Activated CD8-positive, alpha-beta memory T cell treated with anti-CD3 and anti-CD28 coated beads for 4 hours (primary cell): ENCODE data around the gene LPCAT1.
"Not testable (repeated sequence)": the region's sequence is repeated elsewhere in the genome, so short reads cannot be mapped to it uniquely, and the experiment has no call there.

Experiments used
- DNase-seq, 2 donors: peaks; one replicate each; pipeline ENCODE4 v3.0.0-alpha.2; 2020; ENCODE audit warnings: low read depth in 2 of 2

The LPCAT1 gene

DNA sequence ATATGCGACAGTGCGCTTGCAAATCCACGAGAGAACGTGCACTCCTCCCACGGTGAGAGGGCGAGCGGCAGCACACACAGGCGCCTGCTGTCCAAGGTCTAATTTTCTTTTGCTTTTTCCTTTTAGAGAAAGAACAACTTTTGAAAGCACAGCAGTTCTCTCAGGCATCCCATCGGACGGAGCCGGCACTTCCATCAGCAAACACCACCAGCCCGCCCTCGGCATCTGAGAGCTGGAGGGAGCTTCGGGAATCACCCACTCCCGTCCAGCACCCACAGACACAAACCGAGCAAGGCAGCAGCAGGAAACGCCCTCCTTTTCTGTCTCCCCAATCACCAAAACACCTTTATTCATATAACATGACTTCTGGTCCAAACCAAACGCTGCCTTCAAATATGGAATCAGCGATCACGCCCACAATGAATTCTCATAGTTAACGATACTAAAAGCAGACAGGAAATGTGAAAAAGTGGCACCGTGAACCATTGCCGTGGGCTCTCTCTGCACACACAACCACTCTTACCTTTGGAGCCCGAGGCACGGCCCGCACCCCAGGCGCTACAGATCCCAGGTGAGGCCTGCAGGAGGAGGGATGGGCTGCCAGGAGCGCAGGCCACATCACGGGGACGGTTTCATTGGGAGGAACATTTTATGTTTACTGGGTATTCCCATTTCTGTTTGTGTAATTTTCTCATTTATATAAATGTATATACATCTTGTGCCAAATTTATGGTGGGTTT, 14.2 kb downstream of the LPCAT1 start:
- DNase-seq = no peak

DNA sequence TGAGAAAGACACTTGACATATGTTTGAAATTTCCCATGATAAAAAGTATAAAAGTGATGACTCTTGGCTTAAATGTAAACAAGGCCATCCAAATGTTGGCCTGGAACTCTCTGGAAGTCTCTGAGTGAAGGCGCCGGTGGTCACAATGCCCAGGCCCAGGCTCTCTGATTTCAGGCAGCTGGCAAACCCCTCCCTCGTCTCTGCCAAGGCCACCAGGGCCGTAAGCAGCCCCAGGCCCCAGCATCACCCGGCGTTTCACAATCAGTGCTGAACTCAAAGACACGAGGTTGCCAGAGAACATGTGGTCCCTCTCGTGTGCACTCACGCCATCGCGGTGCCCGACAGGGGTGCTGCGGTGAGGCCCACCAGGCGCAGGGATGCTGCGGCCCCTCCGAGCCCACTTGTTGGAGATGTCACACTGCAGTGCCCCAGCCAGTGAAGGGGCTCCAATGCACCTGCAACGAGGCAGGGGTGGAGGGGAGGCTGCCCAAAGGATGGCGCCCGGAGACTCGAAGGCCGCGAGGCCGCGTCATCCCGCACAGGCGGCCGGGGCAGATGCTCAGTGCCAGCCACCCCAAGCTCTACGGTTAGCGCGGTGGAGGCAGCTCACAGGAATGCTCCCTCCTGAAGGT, 15.0 kb downstream of the LPCAT1 start:
- DNase-seq = no peak

DNA sequence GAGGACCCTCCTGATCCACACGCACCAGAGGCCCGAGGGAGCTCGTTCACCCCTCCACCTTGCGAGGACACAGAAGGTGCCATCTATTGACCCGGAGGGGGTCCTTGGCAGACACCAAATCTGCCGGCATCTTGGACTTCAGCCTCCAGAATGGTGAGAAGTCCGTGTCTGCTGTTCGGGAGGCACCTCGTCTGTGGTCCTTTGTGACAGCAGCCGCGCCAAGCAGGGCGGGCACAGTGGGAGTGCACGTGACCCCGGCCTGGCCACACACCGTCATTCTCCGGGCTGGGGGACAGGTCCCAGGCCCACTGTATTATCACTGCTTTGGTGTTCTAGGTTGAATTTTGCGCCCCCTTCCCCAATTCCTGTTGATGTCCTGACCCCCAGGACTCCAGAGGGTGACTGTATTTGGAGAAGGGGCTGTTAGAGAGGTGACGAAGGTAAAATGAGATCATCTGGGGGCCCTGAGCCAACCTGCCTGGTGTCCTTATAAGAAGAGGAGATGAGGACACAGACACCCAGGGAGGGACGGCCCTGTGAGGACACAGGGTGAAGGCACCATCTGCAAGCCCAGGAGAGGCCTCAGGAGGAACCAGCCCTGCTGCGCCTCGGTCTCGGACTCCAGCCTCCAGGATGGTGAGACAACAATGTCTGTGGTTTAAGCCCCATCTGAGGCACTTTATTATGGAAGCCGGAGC, 15.7 kb downstream of the LPCAT1 start:
- no peak for DNase-seq

DNA sequence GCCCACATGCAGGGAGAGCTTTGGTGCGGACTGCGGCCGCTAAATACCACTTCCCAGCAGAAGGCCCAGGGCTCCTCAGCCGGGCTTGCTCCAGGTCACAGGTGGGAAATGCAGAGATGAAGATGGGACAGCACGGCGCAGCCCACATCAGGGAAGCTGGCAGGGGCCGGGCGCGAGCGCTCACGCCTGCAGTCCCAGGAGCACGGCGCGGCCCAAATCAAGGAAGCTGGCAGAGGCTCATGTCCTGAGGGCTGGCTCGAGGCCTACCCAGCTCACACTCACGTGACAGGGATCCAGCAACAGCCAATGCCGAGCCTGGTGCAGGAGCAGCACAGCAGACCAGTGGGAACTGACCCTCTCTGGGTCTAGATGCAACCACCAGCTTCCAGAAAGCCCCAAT, 16.3 kb downstream of the LPCAT1 start:
- no peak for DNase-seq

DNA sequence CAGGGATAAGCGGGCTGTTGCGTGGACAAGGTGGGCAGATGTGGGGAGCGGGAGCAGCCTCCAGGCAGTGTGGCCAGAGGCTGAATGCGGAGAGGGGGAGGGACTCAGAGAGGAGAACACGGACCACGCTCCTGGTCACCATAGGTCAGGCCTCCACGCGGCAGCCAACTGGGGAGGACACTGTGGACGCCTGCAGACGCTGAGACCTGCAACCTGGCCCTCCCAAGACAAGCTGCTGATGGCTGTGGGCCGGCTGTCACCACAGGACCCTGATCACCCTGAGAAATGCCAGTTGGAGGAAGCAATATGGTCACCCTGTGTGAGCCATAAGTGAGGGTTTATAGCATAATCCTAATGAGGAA, 16.8 kb downstream of the LPCAT1 start:
- no peak for DNase-seq

DNA sequence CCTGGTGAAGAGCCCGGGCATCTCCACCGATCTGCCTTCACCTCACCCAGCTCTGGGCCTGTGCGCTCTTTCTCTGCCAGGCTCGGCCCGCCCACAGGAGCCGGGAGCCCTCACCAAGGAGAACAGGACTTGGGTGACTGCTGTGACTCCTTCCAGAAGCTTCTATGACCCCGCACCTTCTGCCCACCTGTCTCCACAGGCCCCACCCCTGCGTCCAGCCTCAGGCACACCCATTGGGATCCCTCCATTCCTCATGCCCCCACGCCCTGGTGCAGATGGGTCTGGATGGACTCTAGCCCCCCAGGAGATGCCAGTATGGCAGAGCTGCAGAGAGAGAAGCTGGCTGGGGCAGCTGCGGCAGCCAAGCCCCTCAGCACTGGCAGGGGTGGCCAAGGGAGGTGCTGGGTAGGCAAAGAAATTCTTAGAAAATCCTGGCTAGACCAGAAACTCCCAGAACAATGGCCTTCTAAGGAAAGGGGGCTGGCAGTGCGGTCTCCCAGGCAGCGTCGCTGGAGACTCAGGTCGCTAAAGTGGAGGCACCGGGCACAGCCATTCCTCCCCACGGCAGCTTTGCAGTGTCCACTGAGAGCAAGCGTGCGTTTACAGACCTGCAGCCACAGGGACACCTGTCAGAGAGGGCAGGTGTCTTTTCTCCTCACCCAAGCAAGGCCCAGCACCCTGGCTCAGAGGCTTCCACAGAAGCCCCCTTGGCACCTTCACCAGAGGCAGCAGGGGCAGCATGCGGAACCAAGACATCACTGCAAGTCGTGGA, 17.3 kb downstream of the LPCAT1 start:
- no peak for DNase-seq

DNA sequence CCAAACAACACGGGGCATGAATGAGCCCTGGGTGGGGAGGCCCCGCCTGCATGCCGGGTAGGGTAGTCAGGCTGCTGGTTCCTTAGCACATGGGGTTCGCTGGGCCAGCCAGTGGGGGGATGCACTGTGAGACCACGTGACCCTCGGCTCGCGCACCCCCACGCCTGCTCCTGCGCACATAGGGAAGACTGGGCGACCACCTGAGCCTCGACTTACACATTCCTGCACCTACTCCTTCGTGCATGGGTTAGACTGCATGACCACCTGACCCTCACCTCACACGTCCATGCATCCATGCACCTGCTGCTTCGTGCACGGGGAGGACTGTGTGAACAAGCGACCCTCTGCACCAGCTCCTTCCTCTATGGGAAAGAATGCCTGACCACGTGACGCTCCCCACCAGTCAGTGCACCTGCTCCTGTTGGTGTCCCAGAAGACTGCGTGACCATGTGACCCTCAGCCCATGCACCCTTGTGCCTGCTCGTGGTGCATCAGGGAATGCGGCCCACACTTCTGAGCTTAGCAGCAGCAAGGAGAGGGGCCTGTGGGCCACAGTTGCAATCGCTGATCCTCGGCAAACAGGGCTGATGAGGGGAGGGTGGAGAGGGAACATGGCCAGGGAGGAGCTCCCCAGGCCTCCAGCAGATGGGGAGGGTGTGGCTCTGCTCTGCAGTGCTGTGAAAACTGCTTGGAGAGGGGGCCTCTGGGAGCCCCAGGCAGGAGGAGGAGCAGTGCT, 18.1 kb downstream of the LPCAT1 start:
- no peak for DNase-seq

DNA sequence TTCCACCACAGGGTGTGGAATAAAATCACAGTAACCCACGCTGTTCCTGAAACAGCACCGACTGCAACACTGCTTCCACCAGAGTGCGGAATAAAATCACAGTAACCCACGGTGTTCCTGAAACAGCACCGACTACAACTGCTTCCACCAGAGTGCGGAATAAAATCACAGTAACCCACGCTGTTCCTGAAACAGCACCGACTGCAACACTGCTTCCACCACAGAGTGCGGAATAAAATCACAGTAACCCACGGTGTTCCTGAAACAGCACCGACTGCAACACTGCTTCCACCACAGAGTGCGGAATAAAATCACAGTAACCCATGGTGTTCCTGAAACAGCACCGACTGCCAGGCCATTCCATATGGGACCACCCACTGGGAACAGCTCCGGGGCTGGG, 18.7 kb downstream of the LPCAT1 start:
- DNase-seq = not testable (repeated sequence)

DNA sequence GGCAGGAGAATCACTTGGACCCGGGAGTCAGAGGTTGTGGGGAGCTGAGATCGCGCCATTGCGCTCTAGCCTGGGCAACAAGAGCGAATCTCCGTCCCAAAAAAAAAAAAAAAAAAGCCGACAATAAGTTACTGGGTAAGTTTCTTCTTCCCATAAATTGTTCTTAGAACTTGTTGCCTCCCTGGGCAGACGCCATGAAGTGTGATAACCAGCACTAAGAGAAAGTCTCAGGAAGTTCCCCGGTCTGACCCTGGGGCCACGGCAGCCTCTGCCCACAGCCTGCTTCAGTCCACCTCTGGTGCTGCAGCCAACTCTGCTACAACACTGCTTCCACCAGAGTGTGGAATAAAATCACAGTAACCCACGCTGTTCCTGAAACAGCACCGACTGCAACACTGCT, 19.1 kb downstream of the LPCAT1 start:
- no peak for DNase-seq

DNA sequence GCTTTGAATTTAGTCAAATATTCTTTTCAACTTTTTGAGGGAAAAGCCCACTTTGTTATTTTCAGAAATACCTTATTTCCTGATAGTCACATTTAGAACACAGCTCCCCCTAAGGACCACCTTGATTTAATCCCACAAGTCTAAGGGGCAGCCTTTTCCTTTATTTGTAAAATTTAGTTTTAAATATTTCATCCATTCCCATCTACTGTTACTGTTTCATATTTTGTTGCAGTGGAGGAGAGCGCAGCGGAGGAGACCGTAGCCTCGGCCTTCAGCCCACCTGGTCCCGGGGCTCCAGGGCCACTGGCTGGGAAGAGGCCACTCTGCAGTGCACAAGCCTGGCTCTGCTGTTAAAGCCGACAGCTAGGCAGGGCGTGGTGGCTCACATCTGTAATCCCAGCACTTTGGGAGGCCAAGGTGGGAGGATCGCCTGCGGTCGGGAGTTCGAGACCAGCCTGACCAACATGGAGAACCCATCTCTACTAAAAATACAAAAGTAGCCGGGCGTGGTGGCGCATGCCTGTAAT, 19.6 kb downstream of the LPCAT1 start:
- DNase-seq = no peak

DNA sequence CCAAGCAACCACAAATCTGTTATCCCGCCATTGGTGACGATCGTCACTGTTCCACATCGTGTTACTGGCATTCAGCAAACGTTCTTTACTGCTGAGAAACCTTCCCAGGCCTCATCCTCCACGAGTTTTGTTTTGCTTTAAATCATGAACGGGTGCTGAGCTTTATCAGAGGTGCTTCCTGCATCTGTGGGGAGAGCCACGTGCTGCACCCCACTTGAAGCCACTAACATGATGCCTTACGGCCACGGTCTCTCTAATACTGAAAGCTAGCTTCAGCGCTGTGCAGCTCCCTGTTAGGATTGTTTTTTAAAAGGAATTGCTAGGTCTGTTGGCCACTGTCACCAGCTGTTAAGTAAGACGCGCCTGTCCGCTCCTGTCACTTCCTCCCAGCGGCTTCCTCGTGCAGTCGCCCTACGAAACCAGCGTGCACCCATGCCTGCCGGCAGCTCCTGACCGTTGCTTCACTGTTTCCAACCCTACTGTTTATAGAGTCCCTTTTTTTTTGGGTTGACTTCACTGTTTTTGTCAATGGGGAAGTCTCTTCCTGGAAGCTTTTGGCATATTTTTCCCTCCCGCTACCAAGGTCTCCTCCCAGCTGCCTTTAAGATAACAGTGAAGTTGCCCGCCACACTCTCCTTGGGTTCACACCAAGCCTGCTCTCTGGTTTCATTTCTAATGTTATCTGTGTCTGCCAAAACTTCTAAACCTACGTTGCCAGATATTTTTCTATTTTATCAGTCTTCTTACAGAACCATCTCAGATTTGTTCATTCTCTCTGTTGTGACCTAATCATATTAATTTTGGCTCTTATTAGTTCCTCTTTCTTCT, 20.3 kb downstream of the LPCAT1 start:
- no peak for DNase-seq

DNA sequence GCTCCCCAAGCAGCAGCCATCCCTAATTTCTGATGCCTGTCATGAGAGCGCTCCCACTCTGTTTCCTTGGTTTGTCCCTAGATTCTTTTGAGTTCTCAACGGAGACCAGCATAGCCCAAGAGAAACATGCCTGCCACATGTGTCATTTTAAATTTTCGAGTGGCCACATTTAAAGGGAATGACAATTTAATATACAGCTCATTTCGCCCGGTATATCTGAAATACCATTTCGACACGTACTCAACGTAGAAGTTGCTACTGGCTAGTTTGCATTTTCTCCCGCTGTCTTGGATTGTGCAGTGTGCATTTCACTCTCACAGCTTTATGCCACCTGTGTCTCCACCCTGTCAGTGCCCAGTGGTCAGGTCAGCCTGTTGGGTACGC, 21.0 kb downstream of the LPCAT1 start:
- DNase-seq = no peak

DNA sequence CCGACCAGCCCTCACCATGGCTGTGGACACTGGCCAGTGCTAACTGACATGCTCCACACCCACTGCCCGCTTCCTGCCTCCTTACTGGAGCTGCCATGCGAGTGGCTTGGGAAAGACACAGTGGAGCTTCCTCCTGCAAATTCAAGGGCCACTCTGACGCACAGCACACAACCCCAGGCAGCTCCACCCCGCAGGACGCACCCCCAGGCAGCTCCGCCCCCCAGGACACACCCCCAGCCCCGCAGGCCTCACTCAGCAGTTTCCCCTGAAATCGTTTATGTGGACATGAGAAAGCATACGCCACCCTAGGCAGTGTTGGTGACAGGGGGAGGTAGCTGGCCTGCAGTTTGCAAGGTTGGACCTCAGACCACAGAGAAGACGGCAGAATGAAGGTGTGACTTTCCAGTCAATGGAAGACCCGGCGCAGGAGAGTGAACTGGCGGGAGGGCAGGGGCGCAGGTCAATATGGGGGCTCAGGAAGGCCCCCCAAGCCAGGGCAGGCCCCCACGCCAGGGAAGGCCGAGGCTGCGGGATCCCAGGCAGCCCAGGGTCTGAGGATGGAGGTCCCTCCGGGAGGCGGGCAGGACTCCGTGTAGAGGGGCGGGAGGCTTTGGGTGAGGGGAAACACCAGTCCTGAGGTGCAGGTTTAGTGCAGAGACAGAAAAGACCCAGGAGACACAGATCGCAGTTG, 21.6 kb downstream of the LPCAT1 start:
- no peak for DNase-seq

DNA sequence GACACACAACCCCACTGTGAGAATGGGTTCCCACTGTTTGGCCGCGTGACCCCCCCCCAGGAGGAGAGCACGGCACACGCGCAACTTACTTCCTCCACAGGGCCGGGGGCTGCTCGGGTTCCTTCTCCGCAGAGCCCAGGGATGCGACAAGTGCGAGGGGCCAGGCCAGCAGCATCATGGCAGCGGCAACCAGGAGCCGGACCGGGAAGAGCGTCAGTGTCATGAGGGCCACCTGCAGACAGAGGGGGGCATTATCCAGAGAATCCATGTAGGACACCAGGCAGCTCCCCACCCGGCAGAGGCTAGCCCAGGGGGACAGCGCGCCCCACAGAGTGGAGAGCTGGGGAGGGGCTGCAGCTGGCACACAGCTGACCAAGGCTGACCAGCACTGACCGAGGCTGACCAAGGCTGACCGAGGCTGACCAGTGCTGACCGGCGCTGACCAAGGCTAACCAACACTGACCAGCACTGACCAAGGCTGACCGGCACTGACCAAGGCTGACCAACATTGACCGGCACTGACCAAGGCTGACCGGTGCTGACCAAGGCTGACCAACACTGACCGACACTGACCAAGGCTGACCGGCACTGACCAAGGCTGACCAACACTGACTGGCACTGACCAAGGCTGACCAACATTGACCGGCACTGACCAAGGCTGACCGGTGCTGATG, 22.3 kb downstream of the LPCAT1 start:
- no peak for DNase-seq

DNA sequence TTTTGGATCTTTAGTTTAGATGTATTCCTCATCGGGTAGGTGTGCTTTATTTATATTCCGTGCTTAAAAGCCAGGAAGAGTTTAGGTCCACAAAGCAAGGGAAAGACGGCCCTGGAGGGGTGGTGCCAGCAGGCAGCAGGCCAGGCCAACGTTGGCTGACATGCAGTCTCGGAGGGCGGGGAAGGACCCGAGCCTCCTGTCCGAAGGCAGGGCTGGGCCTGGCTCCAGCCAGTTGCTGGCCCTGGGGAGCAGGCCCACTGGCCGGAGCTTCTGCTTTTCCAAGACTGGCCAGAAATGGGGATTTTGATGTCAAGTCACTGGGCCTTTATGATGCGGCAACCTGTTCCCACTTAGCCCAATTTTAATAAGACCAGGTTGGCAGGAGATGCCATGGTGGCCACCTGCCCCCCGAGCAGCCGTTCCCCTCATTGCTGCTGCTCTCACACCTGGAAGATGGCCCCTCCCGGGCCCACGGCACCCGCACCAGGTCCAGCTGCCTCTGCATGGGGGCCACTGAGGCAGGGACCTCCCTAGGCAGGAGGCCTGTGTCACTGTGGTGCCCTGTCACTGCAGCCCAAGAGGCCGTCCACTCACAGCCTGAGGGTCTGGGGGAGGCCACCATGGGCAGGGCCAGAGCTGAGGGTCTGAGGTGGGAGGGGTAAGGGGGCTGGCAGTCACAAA, 23.2 kb downstream of the LPCAT1 start:
- DNase-seq = no peak

DNA sequence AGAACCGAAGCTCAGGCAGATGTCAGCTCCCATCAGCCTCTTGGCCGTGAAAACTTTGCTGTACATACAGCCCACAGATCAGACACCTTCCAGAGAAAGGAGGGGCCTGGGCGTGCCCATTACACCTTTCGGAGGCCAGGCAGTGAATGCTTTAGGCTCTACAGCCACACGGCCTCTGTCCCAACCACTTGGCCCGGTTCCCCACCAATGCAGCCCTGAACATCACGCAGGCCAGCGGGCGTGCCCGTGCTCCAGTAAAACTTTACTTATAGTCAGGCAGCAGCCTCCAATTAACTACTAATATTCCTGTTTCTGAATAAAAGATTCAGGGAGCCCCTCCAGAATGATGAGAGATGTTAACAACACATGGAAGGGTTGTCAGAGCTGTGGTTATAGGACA, 23.9 kb downstream of the LPCAT1 start:
- no peak for DNase-seq

DNA sequence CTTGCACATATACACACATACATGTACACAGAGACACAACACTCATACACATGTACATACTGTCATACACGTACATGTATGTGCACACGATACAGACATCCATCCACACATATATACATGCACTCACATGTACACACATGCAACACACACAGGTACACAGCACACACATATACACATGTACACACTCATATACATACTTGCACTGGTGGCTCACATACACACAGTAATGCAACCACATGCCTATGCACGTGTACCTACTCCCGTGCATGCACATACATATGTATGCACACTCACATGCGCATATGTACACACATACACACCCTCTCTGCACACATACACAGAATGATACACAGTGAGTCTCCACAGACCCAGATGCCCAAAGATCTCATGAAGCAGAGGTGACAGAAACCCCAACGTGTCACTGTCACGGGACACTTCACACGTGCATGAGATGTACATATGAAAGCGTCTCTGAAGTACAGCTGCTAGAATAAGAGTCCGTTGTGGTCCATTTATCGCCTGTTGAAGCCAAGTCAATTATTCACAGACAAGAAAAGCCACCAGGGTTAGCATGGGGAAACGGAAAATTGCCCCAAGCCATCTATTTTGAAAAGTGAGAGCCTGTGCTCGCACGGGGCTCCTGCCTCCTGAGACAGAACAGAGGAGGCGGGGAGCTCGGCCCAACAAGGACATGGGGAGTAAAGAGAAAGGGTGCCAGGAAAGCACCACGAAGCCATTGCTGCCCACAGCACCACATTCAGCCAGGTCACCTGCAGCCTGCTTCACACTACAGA, 24.9 kb downstream of the LPCAT1 start:
- DNase-seq = no peak
